ENCODE results near the gene HEATR9.

The HEATR9 gene

GRCh38 chr17:35877345-35878029 is 8.8 kb upstream of the HEATR9 start:
- no peak overlapping the region for H3K9ac ChIP-seq (ENCODE audit: low read length)
- no peak overlapping the region for H3K4me2 ChIP-seq (ENCODE audit: low read length)
- H3K27ac ChIP-seq (ENCODE audit: low read length): no peak overlapping the region
- H2AFZ ChIP-seq (ENCODE audit: low read depth, low read length): no peak overlapping the region
- H3K4me3 ChIP-seq (ENCODE audit: low read length): no peak overlapping the region
- no peaks in the 10 kb centered on the region for H3K9me3 ChIP-seq (ENCODE audit: insufficient read depth, low read length)
- H3K36me3 ChIP-seq (replicated peaks; ENCODE audit: low read depth, low read length): peaks cover 2% of the 10 kb centered on the region
- TF ChIP-seq EZH2phosphoT487 (IDR thresholded peaks at IDR 0.05; ENCODE audit: low read depth) (no peak), CTCF (IDR thresholded peaks at IDR 0.05; ENCODE audit: low read depth, low read length) (no peak)
- H4K20me1 ChIP-seq (ENCODE audit: insufficient read depth, low read length): no peaks in the 10 kb centered on the region
- peaks cover 20% of the 10 kb centered on the region for H3K4me1 ChIP-seq (ENCODE audit: low read length)
- H3K27me3 ChIP-seq (ENCODE audit: low read depth, low read length): no peaks in the 10 kb centered on the region
- H3K79me2 ChIP-seq (ENCODE audit: low read length): no peaks in the 10 kb centered on the region

DNA sequence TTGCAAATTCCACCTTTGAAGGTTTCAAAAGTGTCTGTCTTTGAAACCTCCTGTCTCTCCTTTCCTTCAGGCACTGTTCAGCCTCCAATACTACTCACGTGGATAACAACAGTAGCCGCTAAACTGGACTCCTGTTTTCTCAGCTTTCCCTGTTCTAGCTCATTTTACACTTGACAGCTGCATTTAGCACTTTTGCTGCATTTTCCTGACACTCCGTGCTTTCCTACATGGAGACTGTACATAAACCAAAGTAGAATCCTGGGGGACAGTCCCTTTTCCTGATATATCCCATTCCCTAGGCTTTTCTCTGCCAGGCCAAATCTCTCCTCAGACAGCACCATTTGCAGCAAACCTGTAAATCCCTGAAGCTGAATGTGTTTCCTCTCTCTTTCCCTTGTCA is 7.8 kb upstream of the HEATR9 start:
- no peak for TF ChIP-seq EZH2phosphoT487 (IDR thresholded peaks at IDR 0.05; ENCODE audit: low read depth)
- no peak for TF ChIP-seq CTCF (IDR thresholded peaks at IDR 0.05; ENCODE audit: low read depth, low read length)
- no peak overlapping the region for H3K4me3 ChIP-seq (ENCODE audit: low read length)
- H3K27me3 ChIP-seq (ENCODE audit: low read depth, low read length): no peaks in the 10 kb centered on the region
- no peak overlapping the region for H2AFZ ChIP-seq (ENCODE audit: low read depth, low read length)
- H3K4me1 ChIP-seq (ENCODE audit: low read length): peaks cover 20% of the 10 kb centered on the region
- H3K79me2 ChIP-seq (ENCODE audit: low read length): no peaks in the 10 kb centered on the region
- H3K9me3 ChIP-seq (ENCODE audit: insufficient read depth, low read length): no peaks in the 10 kb centered on the region
- no peak overlapping the region for H3K9ac ChIP-seq (ENCODE audit: low read length)
- H4K20me1 ChIP-seq (ENCODE audit: insufficient read depth, low read length): no peaks in the 10 kb centered on the region
- no peak overlapping the region for H3K4me2 ChIP-seq (ENCODE audit: low read length)
- H3K36me3 ChIP-seq (replicated peaks; ENCODE audit: low read depth, low read length): peaks cover 2% of the 10 kb centered on the region
- H3K27ac ChIP-seq (ENCODE audit: low read length): no peak overlapping the region

DNA sequence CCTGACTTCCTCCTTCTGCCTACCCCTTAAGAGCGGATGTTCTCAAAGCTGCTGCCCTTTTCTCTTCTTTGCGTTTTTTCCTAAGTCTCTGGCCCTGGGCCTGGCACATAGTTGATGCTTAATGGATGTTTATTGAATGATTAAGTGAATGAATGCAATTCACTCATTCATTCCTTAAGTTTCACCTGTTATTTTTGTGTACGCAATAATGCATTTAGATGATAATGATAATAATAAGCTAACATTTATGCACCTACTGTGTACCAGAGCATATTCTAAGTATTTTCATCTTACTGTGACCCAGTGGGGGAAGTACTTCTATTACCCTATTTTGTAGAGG is 7.1 kb upstream of the HEATR9 start:
- no peak for TF ChIP-seq CTCF (IDR thresholded peaks at IDR 0.05; ENCODE audit: low read depth, low read length)
- no peak for TF ChIP-seq EZH2phosphoT487 (IDR thresholded peaks at IDR 0.05; ENCODE audit: low read depth)
- Histone ChIP-seq H3K36me3 (replicated peaks; ENCODE audit: low read depth, low read length) (peaks cover 2% of the 10 kb centered on the region), H3K9ac (ENCODE audit: low read length) (no peak overlapping the region), H3K27me3 (ENCODE audit: low read depth, low read length) (no peaks in the 10 kb centered on the region), H2AFZ (ENCODE audit: low read depth, low read length) (no peak overlapping the region), H3K79me2 (ENCODE audit: low read length) (no peaks in the 10 kb centered on the region), H4K20me1 (ENCODE audit: insufficient read depth, low read length) (no peaks in the 10 kb centered on the region), H3K27ac (ENCODE audit: low read length) (no peak overlapping the region), H3K4me1 (ENCODE audit: low read length) (peaks cover 13% of the 10 kb centered on the region), H3K4me3 (ENCODE audit: low read length) (no peak overlapping the region), H3K4me2 (ENCODE audit: low read length) (no peak overlapping the region), H3K9me3 (ENCODE audit: insufficient read depth, low read length) (no peaks in the 10 kb centered on the region)

- H3K36me3 ChIP-seq (replicated peaks; ENCODE audit: low read depth, low read length): peaks cover 2% of the 10 kb centered on the region
- H3K27me3 ChIP-seq (ENCODE audit: low read depth, low read length): no peaks in the 10 kb centered on the region
- H3K9ac ChIP-seq (ENCODE audit: low read length): no peak overlapping the region
- H2AFZ ChIP-seq (ENCODE audit: low read depth, low read length): no peak overlapping the region
- peaks cover 8% of the 10 kb centered on the region for H3K4me1 ChIP-seq (ENCODE audit: low read length)
- H3K9me3 ChIP-seq (ENCODE audit: insufficient read depth, low read length): no peaks in the 10 kb centered on the region
- no peak overlapping the region for H3K4me2 ChIP-seq (ENCODE audit: low read length)
- H3K27ac ChIP-seq (ENCODE audit: low read length): no peak overlapping the region
- TF ChIP-seq CTCF (IDR thresholded peaks at IDR 0.05; ENCODE audit: low read depth, low read length) (no peak), EZH2phosphoT487 (IDR thresholded peaks at IDR 0.05; ENCODE audit: low read depth) (no peak)
- no peaks in the 10 kb centered on the region for H4K20me1 ChIP-seq (ENCODE audit: insufficient read depth, low read length)
- no peaks in the 10 kb centered on the region for H3K79me2 ChIP-seq (ENCODE audit: low read length)
- H3K4me3 ChIP-seq (ENCODE audit: low read length): no peak overlapping the region
These were observed 6.5 kb upstream of the HEATR9 start for GRCh38 chr17:35875072-35875799.
